ENCODE results near the gene LYRM9. TPM values are rescaled to one million over a fixed set of nuclear protein-coding genes. Genes with fewer than 3 reads are reported as not detected.
"Not testable (repeated sequence)": the region's sequence is repeated elsewhere in the genome, so short reads cannot be mapped to it uniquely, and the experiment has no call there.

LYRM9 gene
- total RNA-seq, 1 donor from 2014 or later, result 5.2 TPM

GRCh38 chr17:27888067-27888466 lies 5.1 kb downstream of the LYRM9 start:
- no peak for DNase-seq (ENCODE audit: low spot score)
- no peak overlapping the region for H3K4me3 Mint-ChIP-seq (ENCODE audit: unreplicated experiment)
- no peaks in the 10 kb centered on the region for H3K36me3 Mint-ChIP-seq (ENCODE audit: low read depth)
- peaks cover 32% of the 10 kb centered on the region for H3K4me1 Mint-ChIP-seq (ENCODE audit: low read depth)
- H3K27me3 Mint-ChIP-seq (ENCODE audit: low read depth), result no peaks in the 10 kb centered on the region
- no peak overlapping the region for H3K27ac Mint-ChIP-seq (ENCODE audit: unreplicated experiment)
- no peak for TF ChIP-seq CTCF (IDR thresholded peaks at IDR 0.05)
- no peaks in the 10 kb centered on the region for H3K9me3 Mint-ChIP-seq (ENCODE audit: low read depth)

- H3K36me3 Mint-ChIP-seq (ENCODE audit: low read depth); H3K4me3 Mint-ChIP-seq (ENCODE audit: unreplicated experiment): not testable (repeated sequence)
Observed at GRCh38 chr17:27886348-27886906, 6.7 kb downstream of the LYRM9 start.

GRCh38 chr17:27882162-27882840 lies 10.9 kb downstream of the LYRM9 start:
- Mint-ChIP-seq H3K36me3 (ENCODE audit: low read depth) (no peaks in the 10 kb centered on the region), H3K27me3 (ENCODE audit: low read depth) (no peaks in the 10 kb centered on the region), H3K4me1 (ENCODE audit: low read depth) (no peaks in the 10 kb centered on the region), H3K9me3 (ENCODE audit: low read depth) (no peaks in the 10 kb centered on the region), H3K27ac (ENCODE audit: unreplicated experiment) (no peak overlapping the region), H3K4me3 (ENCODE audit: unreplicated experiment) (no peak overlapping the region)
- no peak for TF ChIP-seq CTCF (IDR thresholded peaks at IDR 0.05)
- no peak for DNase-seq (ENCODE audit: low spot score)

More at GRCh38 chr17:27886348-27886906, 6.7 kb downstream of the LYRM9 start:
- not testable (repeated sequence) for H3K9me3 Mint-ChIP-seq (ENCODE audit: low read depth); H3K27me3 Mint-ChIP-seq (ENCODE audit: low read depth); DNase-seq (ENCODE audit: low spot score); H3K27ac Mint-ChIP-seq (ENCODE audit: unreplicated experiment)
- peaks cover 25% of the 10 kb centered on the region for H3K4me1 Mint-ChIP-seq (ENCODE audit: low read depth)

- Mint-ChIP-seq H3K9me3 (ENCODE audit: low read depth) (no peaks in the 10 kb centered on the region), H3K4me3 (ENCODE audit: unreplicated experiment) (no peak overlapping the region), H3K4me1 (ENCODE audit: low read depth) (no peaks in the 10 kb centered on the region), H3K27ac (ENCODE audit: unreplicated experiment) (no peak overlapping the region), H3K27me3 (ENCODE audit: low read depth) (no peaks in the 10 kb centered on the region), H3K36me3 (ENCODE audit: low read depth) (no peaks in the 10 kb centered on the region)
- peak; percentile 90 for TF ChIP-seq CTCF (IDR thresholded peaks at IDR 0.05)
- DNase-seq (ENCODE audit: low spot score), result no peak
Observed at GRCh38 chr17:27879987-27880608, 13.1 kb downstream of the LYRM9 start.

GRCh38 chr17:27878776-27879562 lies 14.2 kb downstream of the LYRM9 start:
- no peak overlapping the region for H3K4me3 Mint-ChIP-seq (ENCODE audit: unreplicated experiment)
- no peak for DNase-seq (ENCODE audit: low spot score)
- H3K4me1 Mint-ChIP-seq (ENCODE audit: low read depth), result no peaks in the 10 kb centered on the region
- H3K27ac Mint-ChIP-seq (ENCODE audit: unreplicated experiment), result no peak overlapping the region
- no peaks in the 10 kb centered on the region for H3K36me3 Mint-ChIP-seq (ENCODE audit: low read depth)
- no peak for TF ChIP-seq CTCF (IDR thresholded peaks at IDR 0.05)
- H3K27me3 Mint-ChIP-seq (ENCODE audit: low read depth), result no peaks in the 10 kb centered on the region
- no peaks in the 10 kb centered on the region for H3K9me3 Mint-ChIP-seq (ENCODE audit: low read depth)

Measured in chondrocyte (in vitro differentiated cells).